ENCODE data around the gene CDH24. TPM values are rescaled to one million over a fixed set of nuclear protein-coding genes. Genes with fewer than 3 reads are reported as not detected.
A peak's percentile ranks its signal among the peaks of the same experiment; 100 is the strongest.

CDH24 gene
- total and polyA plus RNA-seq, 2 of the 13 experiments (the other 11 are each of a cell fraction or from before 2014, with no cell fraction given), result 0.69 to 0.99 TPM

DNA sequence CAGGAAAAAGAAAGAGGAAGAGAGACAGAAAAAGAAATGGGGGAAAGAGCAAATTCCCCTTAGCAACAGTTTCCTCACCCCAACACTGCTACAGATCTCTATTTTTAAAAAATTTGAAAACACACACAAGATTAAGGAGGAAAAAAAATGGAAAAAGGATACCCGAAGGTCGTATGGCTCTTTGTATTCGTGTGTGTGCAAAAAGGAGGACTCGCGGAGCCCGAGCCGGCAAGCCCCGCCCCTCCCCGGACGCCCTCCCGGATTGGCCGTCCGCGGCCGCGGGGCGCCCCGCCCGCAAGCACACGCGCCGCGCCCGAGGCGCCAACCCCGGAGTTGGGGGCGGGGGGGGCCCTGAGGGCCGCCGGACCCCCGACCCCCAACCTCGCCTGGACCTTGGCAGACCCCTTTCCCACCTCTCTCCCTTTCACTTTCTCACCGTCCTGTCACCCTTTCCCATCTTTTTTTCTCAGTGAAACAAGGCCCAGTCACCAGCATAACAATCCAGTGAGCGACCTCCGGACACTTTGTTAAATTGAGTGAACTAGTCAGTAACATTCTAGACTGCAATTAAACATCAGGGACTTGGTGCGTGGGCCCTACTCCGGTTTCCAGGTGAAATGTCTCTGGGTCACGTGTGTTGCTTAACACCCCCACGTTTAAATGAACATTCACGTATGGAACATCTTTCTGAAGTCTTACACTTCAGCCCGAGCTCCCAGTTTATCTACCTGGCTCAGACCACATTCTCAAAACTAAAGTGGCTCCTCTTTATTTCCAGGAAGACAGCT is 47.2 kb downstream of the CDH24 start, which contains the start of gene C14orf93 (continued):
- TF ChIP-seq ZNF770 (CRISPR knock-in tag; IDR thresholded peaks at IDR 0.05) (no peak), SP4 (CRISPR knock-in tag; IDR thresholded peaks at IDR 0.05) (peak; percentile 95), SRF (IDR thresholded peaks at IDR 0.05; ENCODE audit: low read depth, low read length) (0 out of 2 replicates have a peak, but pooled peaks have one; percentile 17), KMT2B (CRISPR knock-in tag; IDR thresholded peaks at IDR 0.05) (peak; percentile 55), ZMAT3 (CRISPR knock-in tag; conservative IDR thresholded peaks at IDR 0.05) (no peak), ZNF18 (CRISPR knock-in tag; IDR thresholded peaks at IDR 0.05; ENCODE audit: insufficient replicate concordance) (peak; percentile 69), ZBTB39 (CRISPR knock-in tag; IDR thresholded peaks at IDR 0.05) (no peak), HNRNPL (IDR thresholded peaks at IDR 0.05; ENCODE audit: low read depth, low read length) (no peak), ZNF607 (CRISPR knock-in tag; IDR thresholded peaks at IDR 0.05; ENCODE audit: borderline replicate concordance) (peak; percentile 90), NCOA1 (CRISPR knock-in tag; IDR thresholded peaks at IDR 0.05) (peak; percentile 88; the same call in 1 of the 2 replicates), NAIF1 (CRISPR knock-in tag; IDR thresholded peaks at IDR 0.05; ENCODE audit: borderline replicate concordance) (no peak), ZNF839 (CRISPR knock-in tag; IDR thresholded peaks at IDR 0.05; ENCODE audit: borderline replicate concordance) (peak; percentile 50; the same call in 1 of the 2 replicates), ZFP1 (CRISPR knock-in tag; IDR thresholded peaks at IDR 0.05) (no peak), DPF2 (CRISPR knock-in tag; IDR thresholded peaks at IDR 0.05; ENCODE audit: borderline replicate concordance, low read depth) (no peak), MLX (CRISPR knock-in tag; IDR thresholded peaks at IDR 0.05) (0 out of 2 replicates have a peak, but pooled peaks have one; percentile 21), HNRNPLL (IDR thresholded peaks at IDR 0.05; ENCODE audit: low read depth, low read length, poor library complexity, severe bottlenecking) (peak; percentile 66), ZNF44 (CRISPR knock-in tag; IDR thresholded peaks at IDR 0.05) (no peak; the same call in 1 of the 2 replicates), ZSCAN31 (CRISPR knock-in tag; IDR thresholded peaks at IDR 0.05; ENCODE audit: low read depth) (peak; percentile 90), GTF3A (CRISPR knock-in tag; conservative IDR thresholded peaks at IDR 0.05) (no peak), MBD4 (IDR thresholded peaks at IDR 0.05; ENCODE audit: borderline replicate concordance, low read length) (no peak), ZFP41 (CRISPR knock-in tag; IDR thresholded peaks at IDR 0.05; ENCODE audit: borderline replicate concordance) (0 out of 2 replicates have a peak, but pooled peaks have one; percentile 22)
- TF ChIP-seq, protein P1, sequence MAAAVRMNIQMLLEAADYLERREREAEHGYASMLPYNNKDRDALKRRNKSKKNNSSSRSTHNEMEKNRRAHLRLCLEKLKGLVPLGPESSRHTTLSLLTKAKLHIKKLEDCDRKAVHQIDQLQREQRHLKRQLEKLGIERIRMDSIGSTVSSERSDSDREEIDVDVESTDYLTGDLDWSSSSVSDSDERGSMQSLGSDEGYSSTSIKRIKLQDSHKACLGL (CRISPR knock-in tag; IDR thresholded peaks at IDR 0.05), result peak; percentile 50; the same call in 1 of the 2 replicates
